Posterior vena cava (tissue), 2 donors: ENCODE measurements around the gene IL10RB. TPM values are rescaled to one million over a fixed set of nuclear protein-coding genes. Genes with fewer than 3 reads are reported as not detected.
"Not testable (repeated sequence)": the region's sequence is repeated elsewhere in the genome, so short reads cannot be mapped to it uniquely, and the experiment has no call there.

Experiments used
- DNase-seq: peaks from one replicate; pipeline ENCODE4 v3.0.0-alpha.2; 2020; ENCODE audit warnings: low spot score
- intact Hi-C, 2 donors: fragments of 100-400 bp; cut with DNase I; formaldehyde crosslinking; loops; one replicate each; pipeline versions ENCODE4 v1.14.1 to v1.14.2; 2022 to 2023
- long read RNA-seq, 2 donors: library from polyadenylated mRNA; unstranded; transcript quantifications; one replicate each; pipeline ENCODE4 v2.0.0, GENCODE V29; 2020 to 2021
- total RNA-seq, 2 donors: library from RNA; stranded (reverse); fragmentation: NEBNext Ultra II Directional; extraction: Animal tissue kit (Norgen Biotek cat#: 25700); gene quantifications; one replicate each; pipeline ENCODE4 v1.2.1, GENCODE V29; 2021
- donor health status: DM: yes; HTN: yes; CAD: no.
- donor health status: DM: yes; HTN: yes; CAD: no.

IL10RB gene
- 10 to 100 TPM; 19.8 to 22.4 TPM for total RNA-seq
- long read RNA-seq, donor 1, transcript IL10RB-201 (7 exons, 1,963 nt), result major isoform, 10 of 14 reads
- long read RNA-seq, donor 1, partial matches to known transcripts, result 1 of 14 reads
- long read RNA-seq, donor 1, other reads (novel, unspliced or antisense), result 3 of 14 reads
- long read RNA-seq, donor 2, transcript IL10RB-201 (7 exons, 1,963 nt), result major isoform, 66 of 78 reads
- long read RNA-seq, donor 2, partial matches to known transcripts, result 2 of 78 reads
- long read RNA-seq, donor 2, other reads (novel, unspliced or antisense), result 6 of 78 reads

- intact Hi-C loops, result no loop called here
- peak; percentile 93 for DNase-seq
These were observed at the start of gene IL10RB for GRCh38 chr21:33266050-33266788. IL10RB (plus strand) TSS chr21:33266367; CDS start chr21:33266466, 99 bp downstream.

DNA sequence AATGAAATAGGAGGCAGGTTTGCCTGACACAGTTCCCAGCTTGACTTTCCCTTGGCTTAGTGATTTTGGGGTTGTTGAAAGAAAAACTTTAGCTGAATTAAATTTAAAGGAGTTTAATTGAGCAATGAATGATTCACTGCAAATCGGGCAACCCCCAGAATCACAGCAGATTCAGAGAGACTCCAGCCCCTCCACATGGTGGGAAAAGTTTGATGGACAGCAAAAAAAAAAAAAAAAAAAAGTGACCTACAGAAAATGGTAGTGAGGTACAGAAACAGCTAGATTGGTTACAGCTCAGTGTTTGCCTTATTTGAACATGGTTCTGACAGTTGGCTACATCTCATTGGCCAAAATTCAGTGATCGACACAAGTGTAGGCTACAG lies 49.0 kb upstream of the IL10RB start:
- intact Hi-C loops, result no loop called here
- DNase-seq, result no peak

- no peak for DNase-seq
- intact Hi-C loops, result no loop called here
These were observed 46.9 kb upstream of the IL10RB start for GRCh38 chr21:33219300-33219699.

DNA sequence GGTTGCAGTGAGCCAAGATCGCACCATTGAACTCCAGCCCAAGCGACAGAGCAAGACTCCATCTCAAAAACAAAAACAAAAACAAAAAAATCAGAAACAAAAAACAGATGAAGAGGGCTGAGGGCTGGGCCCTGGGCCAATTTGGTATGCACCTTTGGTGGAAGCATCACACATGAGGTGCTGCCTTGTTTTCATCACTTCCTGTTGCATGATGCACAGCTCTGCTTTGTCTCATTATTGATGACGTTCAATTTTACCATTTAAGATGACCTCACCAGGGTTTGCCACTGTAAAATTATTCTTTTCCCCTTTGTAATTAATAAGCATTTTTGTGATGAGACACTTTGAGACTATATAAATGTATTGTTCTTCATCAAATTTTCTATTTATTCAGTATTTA lies 46.2 kb upstream of the IL10RB start:
- intact Hi-C loops, result no loop called here
- DNase-seq, result no peak

DNA sequence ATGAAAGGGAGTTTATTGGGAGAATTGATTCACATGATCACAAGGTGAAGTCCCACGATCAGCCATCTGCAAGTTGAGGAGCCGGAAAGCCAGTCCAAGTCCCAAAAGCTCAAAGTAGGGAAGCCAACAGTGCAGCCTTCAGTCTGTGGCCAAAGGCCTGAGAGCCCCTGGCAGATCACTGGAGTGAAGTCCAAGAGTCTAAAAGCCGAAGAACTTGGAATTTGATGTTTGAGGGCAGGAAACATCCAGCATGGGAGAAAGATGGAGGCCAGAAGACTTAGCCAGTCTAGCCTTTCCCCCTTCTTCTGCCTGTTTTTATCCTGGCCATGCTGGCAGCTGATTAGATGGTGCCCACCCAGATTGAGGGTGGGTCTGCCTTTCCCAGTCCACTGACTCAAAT lies 40.8 kb upstream of the IL10RB start:
- intact Hi-C loops, DNase-seq: not testable (repeated sequence)

DNA sequence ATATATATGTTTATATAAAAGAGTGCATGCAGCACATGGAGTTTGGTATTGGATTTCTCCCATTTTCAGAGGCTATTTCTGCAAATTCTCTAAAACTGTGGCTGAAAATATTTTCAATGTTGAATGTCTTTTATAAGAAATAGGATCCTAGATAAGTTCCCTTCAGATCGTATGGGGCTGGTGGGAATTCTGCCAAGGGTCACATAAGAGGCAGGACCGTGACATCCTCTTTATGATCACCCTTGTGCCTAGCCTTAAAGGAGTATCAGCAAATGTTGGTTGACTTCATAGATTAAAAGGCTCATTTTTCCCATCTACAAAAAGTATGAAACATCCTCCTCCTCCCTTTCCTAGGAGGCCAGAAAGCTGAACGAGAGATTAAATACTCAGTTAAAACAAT lies 37.7 kb upstream of the IL10RB start:
- intact Hi-C loops, result no loop called here
- no peak for DNase-seq

GRCh38 chr21:33229099-33229783 lies 36.9 kb upstream of the IL10RB start:
- intact Hi-C loops, result no loop called here

DNA sequence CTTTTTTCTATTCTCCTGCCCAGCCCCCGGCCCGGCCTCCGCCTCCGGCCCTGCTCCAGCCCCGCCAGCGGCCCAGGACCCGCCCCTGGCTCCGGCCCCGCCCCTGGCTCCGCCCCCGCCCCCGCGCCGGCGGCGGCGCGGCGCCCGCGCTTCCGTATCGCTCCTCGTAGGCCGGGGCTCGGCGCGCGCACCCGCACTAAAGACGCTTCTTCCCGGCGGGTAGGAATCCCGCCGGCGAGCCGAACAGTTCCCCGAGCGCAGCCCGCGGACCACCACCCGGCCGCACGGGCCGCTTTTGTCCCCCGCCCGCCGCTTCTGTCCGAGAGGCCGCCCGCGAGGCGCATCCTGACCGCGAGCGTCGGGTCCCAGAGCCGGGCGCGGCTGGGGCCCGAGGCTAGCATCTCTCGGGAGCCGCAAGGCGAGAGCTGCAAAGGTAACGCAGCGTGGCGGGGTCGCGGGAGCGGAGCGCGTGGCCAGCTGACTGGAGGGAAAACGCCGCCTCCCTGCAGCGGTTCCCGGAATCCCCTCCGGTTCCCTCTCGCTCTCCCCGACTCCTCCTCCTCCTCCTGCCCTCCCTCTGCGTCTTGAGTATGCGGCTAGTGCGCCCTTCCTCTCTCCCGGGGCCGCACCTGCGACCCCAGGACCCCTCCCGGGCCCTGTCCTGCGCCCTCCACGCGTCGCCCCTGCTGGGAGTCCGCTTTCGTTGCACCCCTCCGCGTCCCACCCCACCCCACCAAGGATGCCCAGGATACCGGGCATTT lies 36.2 kb upstream of the IL10RB start, which contains the start of gene IFNAR2:
Gene IFNAR2, plus strand, starts transcription at position 155 of the 761 bp plus-strand sequence. CDS start 11,985 bp downstream, outside the sequence.
- intact Hi-C loops, result loop anchor here in 1 of 2 donors (10.0 kb wide), 1 partner anchor 115 kb away; no protein-coding TSS in a partner anchor
- DNase-seq, result peak; percentile 94

More at GRCh38 chr21:33229099-33229783, 36.9 kb upstream of the IL10RB start:
- no peak for DNase-seq

- DNase-seq, result peak; percentile 87
- intact Hi-C loops, result loop anchor here in 1 of 2 donors (10.0 kb wide), 1 partner anchor 114 kb away; no protein-coding TSS in a partner anchor
These were observed 35.4 kb upstream of the IL10RB start for GRCh38 chr21:33230545-33231324.

GRCh38 chr21:33231526-33231925 lies 34.6 kb upstream of the IL10RB start:
- intact Hi-C loops, result loop anchor here in 1 of 2 donors (10.0 kb wide), 1 partner anchor 113 kb away; no protein-coding TSS in a partner anchor
- DNase-seq, result no peak

DNA sequence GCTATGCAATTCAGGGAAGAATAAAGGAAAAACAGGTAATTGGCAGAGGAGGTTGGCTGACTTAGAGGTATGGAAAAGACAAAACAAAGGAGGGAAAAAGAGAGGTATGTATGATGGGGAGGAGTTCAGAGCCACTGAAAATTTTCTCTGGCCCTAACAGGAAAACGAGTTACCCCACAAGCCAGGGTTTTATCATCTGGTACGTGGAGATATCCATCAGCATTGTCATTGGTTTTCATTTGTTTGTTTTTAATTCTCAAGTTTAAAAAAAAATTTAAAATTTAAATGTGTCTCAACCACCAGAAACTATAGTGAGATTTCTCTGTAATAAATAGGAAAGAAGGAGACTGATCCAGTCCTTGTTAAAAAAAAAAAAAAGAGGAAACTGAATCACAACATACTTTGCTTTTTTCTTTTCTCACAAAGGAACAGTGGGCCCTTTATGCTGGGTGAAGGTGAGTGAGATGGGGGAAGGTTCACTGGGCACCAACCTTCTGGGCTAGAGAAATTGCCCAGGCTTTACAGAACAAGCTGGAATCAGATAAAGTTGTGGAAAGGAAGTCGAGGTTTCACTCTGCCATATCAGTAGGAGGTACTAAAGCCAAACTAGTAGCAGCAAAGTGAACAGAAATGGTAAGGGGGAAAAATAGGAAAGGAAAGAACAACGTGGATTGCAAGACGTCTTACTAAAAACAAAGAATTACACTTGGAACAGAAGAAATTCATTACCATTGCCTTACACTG lies 33.7 kb upstream of the IL10RB start:
- intact Hi-C loops, result loop anchor here in 1 of 2 donors (10.0 kb wide), 1 partner anchor 112 kb away; no protein-coding TSS in a partner anchor
- DNase-seq, result no peak

DNA sequence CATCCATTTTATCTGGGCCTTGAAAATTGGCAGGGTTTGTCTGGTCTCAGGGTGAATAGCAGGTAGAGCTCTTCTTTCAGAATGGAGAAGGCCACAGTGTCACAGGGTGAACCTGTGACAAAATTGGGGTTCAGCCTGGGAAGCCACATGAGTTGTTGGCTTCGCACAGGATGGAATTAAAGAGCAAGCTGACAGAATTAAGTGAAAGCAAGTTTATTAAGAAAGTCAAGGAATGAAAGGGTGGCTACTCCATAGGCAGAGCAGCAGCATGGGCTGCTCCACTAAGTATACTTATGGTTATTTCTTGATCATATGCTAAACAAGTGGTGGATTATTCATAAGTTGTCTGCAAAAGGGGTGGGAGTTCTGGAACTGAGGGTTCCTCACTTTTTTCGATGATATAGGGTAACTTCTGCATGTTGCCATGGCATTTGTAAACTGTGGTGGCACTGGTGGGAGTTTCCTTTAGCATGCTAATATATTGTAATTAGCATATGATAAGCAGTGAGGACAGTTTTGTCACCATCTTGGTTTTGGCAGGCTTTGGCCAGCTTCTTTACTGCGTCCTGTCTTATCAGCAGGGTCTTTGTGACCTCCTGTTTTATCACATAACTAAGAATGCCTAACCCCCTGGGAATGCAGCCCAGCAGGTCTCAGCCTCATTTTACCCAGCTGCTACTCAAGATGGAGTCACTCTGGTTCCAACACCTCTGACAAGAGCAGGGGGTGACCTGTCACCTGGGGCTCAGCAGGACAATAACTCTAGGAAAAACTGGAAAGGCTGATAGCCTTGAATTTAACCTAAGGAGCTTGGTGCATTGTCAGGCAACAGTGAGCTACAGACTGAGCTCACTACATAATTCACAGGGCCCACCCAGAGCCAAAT lies 31.3 kb upstream of the IL10RB start:
- no peak for DNase-seq
- intact Hi-C loops, result loop anchor here in 1 of 2 donors (10.0 kb wide), 1 partner anchor 110 kb away; no protein-coding TSS in a partner anchor

GRCh38 chr21:33236013-33236686 lies 30.0 kb upstream of the IL10RB start:
- no peak for DNase-seq
- intact Hi-C loops, result loop anchor here in 1 of 2 donors (10.0 kb wide), 1 partner anchor 109 kb away; no protein-coding TSS in a partner anchor

GRCh38 chr21:33236766-33237165 lies 29.4 kb upstream of the IL10RB start:
- no peak for DNase-seq
- intact Hi-C loops, result loop anchor here in 1 of 2 donors (10.0 kb wide), 1 partner anchor 108 kb away; no protein-coding TSS in a partner anchor

- intact Hi-C loops, result loop anchor here in 1 of 2 donors (10.0 kb wide), 1 partner anchor 107 kb away; no protein-coding TSS in a partner anchor
- no peak for DNase-seq
These were observed 28.7 kb upstream of the IL10RB start for GRCh38 chr21:33237486-33237885.

GRCh38 chr21:33238146-33238545 lies 28.0 kb upstream of the IL10RB start:
- intact Hi-C loops, result loop anchor here in 1 of 2 donors (10.0 kb wide), 1 partner anchor 107 kb away; no protein-coding TSS in a partner anchor
- no peak for DNase-seq
